GM13977 (cell line): Measurements from ENCODE around the gene CSMD2.

ENCODE experiments used
- DNase-seq: peaks from one replicate; pipeline ENCODE4 v3.0.0; 2012; ENCODE audit warnings: low spot score
- CTCF ChIP-seq: IDR thresholded peaks from 2 replicates; pipeline ENCODE4 v1.5.1; 2012; ENCODE audit warnings: mild to moderate bottlenecking, control low read depth; ENCODE audit not compliant: insufficient read depth; ENCODE audit errors: extremely low read depth, missing control alignments
- in situ Hi-C: fragments of 300-500 bp; cut with MboI; formaldehyde crosslinking; loops from one replicate; pipeline ENCODE4 v1.12.0; 2022; ENCODE audit warnings: low sequenced_read_pairs, low pct_unique_long_range_greater_than_20kb, mixed read lengths, inconsistent platforms; ENCODE audit not compliant: unreplicated experiment

The CSMD2 gene

DNA sequence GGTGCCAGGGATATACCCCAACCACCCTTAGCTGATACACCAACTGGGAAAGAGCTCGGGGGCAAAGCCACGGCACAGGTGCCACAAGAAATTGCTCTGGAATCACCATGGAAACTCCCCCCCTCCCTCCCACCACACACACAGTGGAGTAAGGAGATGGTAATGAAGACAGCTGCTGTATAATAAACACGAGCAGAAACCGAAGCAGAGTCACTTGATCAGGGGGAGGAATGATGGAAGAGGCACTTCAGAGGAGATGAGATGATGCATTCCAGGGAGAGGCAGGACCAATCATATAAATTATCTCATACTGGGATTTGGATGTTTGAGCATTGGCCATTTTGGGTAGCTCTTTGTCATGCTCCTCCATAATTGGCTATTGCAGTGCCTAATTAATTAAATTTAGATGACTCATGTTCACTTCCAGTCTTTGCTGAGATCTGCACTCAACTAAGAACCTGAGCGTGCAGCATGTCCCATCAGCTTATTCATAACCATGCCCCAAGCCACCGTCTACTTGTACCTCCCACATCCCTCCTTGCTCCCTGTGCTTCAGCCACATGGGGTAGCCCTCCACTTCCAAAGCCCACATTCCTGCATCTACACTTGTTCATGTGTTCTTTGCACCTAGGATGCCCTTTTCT lies 503.1 kb downstream of the CSMD2 start:
- in situ Hi-C loops, result no loop called here
- no peak for TF ChIP-seq CTCF
- no peak for DNase-seq

- TF ChIP-seq CTCF, result no peak
- in situ Hi-C loops, result no loop called here
- DNase-seq, result no peak
Observed at GRCh38 chr1:33660956-33661355, 504.1 kb downstream of the CSMD2 start.

DNA sequence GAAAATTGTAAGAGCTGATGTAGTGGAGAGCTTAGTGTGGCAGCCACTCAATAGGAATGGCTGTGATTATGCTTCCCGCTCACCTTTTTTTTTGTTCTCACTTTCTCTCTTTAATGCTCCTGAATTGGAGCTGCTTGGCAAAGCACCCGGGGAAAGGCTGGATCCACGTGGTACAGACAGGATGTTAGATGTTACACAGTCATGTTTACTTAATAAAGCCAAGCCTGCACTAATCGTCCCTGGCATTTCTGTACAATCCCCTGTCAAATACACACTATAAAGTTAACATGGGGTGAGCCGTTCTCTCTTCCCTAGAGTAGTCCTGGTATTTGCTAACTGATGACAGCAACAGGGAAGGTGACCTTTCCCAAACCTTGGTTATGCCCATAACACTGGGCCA lies 504.8 kb downstream of the CSMD2 start:
- DNase-seq, result no peak
- no peak for TF ChIP-seq CTCF
- in situ Hi-C loops, result no loop called here

DNA sequence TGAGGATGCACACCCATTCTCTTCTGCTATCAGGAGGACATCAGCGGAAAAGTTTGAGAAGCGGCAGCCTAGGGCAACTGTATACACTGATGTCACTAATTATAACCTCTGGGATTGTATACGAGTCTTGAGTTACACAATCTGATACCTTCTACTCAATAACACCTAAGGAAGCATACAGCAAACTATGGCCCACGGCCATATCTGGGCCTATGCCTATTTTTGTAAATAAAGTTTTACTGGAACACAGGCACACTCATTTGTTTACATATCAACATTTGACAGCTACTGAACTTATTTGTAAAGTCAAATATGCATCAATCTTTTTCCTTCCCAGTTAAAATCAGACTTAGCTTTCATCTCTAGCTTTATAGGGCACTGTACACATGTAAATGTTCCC lies 505.4 kb downstream of the CSMD2 start:
- in situ Hi-C loops, result no loop called here
- no peak for TF ChIP-seq CTCF
- no peak for DNase-seq

- DNase-seq, result no peak
- in situ Hi-C loops, result no loop called here
- TF ChIP-seq CTCF, result no peak
Observed at GRCh38 chr1:33657833-33658232, 507.2 kb downstream of the CSMD2 start.

GRCh38 chr1:33656467-33657005 lies 508.5 kb downstream of the CSMD2 start:
- in situ Hi-C loops, result no loop called here
- TF ChIP-seq CTCF, result no peak
- no peak for DNase-seq
